Transverse colon (tissue), 4 donors: ENCODE data around the gene IQCM.

Experiments
- CTCF ChIP-seq, 5 experiments: fragments of 200-600 bp in 3 of 5; fragments of 450-650 bp in 2 of 5; sonication (generic) in 3 of 5; IDR thresholded peaks; 1 replicate in 2 of 5; 2 replicates in 3 of 5; pipeline ENCODE4 v1.5.1; 2016 to 2017; ENCODE audit warnings: antibody characterized with exemption in 5 of 5, inconsistent platforms in 3 of 5, mild to moderate bottlenecking in 2 of 5, moderate library complexity in 1 of 5
- EP300 ChIP-seq: sonication (generic); formaldehyde crosslinking; IDR thresholded peaks from one replicate; pipeline ENCODE4 v1.6.1; 2017; ENCODE audit warnings: antibody characterized with exemption, low read depth
- POLR2A ChIP-seq: fragments of 450-650 bp; IDR thresholded peaks from one replicate; pipeline ENCODE4 v1.6.1; 2016; ENCODE audit warnings: antibody characterized with exemption, mild to moderate bottlenecking, moderate library complexity
- POLR2AphosphoS5 ChIP-seq, 3 donors: sonication (generic); formaldehyde crosslinking; IDR thresholded peaks; one replicate each; pipeline ENCODE4 v1.6.1; 2016; ENCODE audit warnings: antibody characterized with exemption in 3 of 3

GRCh38 chr4:149498246-149498645 lies 317.4 kb downstream of the IQCM start:
- TF ChIP-seq CTCF (IDR thresholded peaks at IDR 0.05) (no peak), EP300 (no peak), POLR2A (no peak), POLR2AphosphoS5 (IDR thresholded peaks at IDR 0.05) (no peak)
